ENCODE results near the gene PKP2.

Gene PKP2

DNA sequence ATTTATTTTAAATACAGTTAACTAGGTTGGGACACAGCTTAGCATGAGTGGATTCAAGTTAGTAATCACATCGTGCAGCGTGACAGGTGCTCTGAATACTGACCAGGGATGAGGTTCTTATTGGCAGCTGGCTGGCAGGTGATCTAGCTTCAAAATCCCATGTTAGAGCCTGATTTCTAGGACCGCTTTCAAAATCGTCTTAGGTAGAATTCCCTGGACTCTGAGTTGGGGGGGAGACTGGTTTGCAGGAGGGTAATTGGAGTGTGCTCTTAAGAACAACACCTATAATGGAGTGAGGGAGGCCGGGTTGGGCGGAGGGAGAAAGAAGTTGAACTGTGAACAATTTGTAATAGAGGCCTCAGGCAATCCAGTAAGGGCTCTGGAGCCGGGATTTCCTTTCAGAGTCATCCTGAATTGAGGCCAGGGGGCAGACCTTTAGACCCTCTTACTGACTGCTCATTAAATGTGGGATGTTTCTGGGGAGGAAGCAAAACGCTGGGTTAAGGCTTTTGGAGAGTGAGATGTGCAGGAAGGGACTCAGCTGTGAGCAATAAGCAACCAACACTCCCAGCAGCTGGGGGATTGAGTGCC, 140.0 kb downstream of the PKP2 start:
- H3K4me3 ChIP-seq (ENCODE audit: low read depth, low read length): peak overlapping the region; percentile 100

DNA sequence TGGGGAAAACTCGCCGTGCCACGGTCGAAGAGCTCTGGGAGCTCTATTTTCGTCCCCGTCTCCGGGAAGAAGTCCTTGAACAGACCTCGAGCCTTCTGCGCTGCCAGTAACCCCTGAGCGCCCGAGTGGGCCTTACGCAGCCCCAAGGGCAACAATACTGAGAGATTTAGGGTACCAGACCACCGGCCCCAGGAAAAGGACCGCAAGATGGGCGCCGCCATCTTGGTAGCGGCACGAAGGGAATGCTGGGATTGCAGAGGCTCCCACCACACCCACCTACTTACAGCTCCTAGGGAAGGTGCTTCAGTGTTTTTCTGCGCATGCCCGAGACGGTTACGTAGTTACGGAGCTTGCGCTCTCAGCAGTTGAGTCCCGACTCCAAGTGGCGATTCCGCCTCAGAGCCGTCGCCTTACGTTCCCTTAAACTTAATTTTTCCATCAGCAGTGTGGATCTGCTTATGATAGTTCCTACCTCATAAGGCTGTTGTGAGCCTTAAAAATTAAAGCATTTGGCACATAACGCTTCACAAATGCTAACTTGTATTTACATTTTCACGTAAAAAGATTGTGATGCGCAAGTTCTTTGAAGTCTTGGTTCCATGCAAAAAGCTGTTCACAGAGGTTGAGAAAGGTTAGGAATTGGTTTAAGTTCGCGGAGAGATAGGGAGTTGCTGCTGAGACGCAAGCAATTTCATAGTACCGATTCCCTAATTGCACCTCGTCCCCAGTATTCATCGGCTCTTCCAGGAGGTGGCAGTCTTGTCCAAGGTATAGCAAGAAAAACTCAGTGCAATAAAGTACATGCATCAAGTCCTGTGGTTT, 140.7 kb downstream of the PKP2 start, which contains the start of gene YARS2:
TSS of gene YARS2 (minus strand) at position 244 of the 822 bp plus-strand sequence. CDS start at position 221, 23 bp downstream.
- peak within 1 kb of the TSS; percentile 100 for H3K4me3 ChIP-seq (ENCODE audit: low read depth, low read length)

DNA sequence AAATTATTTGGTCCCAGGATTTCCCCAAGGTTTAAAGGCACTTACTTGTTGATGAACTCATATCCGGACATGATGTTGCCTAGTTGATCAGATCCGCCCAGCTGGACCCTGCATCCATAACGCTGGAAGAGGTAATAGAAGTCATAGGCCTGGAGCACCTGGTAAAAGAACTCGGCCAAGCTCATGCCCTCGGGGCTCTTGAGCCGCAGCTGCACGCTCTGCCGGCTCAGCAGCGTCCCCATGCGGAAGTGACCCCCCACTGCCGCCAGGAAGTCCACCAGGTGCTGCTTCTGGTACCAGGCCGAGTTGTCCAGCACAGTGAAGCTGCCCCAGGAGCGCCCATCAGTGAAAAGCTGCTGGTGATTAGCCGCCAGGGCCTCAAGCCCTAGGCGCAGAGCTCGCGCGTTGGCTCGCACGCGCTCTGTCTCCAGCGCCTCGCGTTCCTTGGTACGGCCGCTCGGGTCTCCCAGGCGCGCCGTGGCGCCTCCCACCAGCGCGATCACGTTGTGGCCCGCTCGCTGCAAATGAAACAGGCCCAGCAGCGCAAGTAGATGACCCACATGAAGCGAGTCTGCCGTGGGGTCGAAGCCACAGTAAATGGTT, 141.4 kb downstream of the PKP2 start:
- H3K4me3 ChIP-seq (ENCODE audit: low read depth, low read length): peak overlapping the region; percentile 100

GRCh38 chr12:32754111-32754510, 142.5 kb downstream of the PKP2 start:
- peak overlapping the region; percentile 100 for H3K4me3 ChIP-seq (ENCODE audit: low read depth, low read length)

DNA sequence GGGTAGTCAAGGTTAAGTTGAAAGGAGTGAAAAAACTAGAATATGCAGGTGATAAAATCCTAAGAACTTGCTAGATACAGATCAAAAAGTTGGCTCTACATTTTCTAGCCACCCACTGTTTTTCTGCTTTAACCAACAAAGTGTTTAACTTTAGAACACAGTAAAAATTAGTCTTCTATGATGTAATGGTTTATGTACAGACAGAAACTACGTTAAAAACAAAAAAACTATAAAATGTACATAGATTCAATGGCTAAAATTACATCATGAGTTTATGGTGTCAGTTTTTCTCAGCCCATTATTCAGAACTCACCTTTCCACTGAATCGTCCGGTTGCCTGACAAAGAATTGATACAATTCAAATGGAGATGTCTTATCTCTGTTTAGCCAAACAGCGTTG, 143.0 kb downstream of the PKP2 start:
- H3K4me3 ChIP-seq (ENCODE audit: low read depth, low read length): no peak overlapping the region

GRCh38 chr12:32743264-32743663, 153.3 kb downstream of the PKP2 start:
- H3K4me3 ChIP-seq (ENCODE audit: low read depth, low read length): no peak overlapping the region

DNA sequence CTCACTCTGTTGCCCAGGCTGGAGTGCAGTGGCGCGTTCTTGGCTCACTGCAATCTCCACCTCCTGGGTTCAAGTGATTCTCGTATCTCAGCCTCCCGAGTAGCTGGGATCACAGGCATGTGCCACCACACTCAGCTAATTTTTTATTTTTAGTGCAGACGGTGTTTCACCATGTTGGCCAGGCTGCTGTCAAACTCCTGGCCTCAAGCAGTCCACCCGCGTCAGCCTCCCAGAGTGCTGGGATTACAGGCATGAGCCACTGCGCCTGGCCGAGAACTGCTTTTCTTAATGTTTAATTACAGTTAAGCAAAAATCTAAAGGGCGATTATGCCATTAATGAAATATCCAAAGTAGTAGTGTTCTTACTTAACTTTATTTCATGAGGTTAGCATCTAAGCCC, 154.4 kb downstream of the PKP2 start:
- H3K4me3 ChIP-seq (ENCODE audit: low read depth, low read length): no peak overlapping the region
